ENCODE measurements around the gene CXorf58. TPM values are rescaled to one million over a fixed set of nuclear protein-coding genes. Genes with fewer than 3 reads are reported as not detected.

CXorf58 gene
- total and polyA plus RNA-seq, 9 of the 15 experiments (the other 6 are each of a cell fraction or from before 2014, with no cell fraction given) = 0.10 to 0.27 (median 0.16) TPM; not detected in 3

DNA sequence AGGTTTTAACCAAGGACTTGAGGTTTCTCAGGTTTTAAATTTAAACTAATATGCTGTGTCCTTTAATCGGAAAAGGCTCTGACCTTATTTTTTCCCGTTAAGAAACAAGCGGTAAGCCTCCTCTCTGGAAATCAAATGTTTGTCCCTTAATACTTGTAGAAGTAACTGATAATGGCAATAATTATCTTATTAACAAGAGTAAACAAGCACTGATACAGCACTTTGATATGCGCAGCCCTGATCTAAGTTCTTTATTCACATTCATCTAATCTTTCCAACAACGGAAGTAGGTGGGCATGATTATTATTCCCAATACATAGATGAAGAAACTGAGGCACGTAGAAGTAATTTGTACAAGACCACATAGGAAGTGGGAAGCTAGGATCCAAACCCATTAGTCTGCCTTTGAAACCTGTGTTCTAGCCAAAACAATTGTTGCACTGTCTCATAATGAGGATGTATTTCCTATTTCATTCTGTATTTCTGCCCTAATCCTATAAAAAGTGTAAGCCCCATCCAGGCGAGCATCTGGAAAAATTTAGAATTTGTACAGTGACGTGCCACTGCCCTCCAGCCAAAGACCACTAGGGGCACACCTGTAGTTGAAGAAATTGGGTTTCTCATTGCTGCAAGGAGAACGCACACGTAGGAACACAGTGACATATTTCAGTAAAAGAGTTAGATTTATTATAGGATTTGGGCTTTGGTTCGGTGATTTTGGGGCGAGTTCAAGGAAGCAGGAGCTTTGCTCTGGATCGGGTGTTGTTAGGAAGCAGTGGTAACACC, 606 bp downstream of the CXorf58 start (continued):
- TF ChIP-seq ELF1 (tag; IDR thresholded peaks at IDR 0.05) = peak; percentile 38; the same call in 1 of the 2 replicates
- TF ChIP-seq BCOR (IDR thresholded peaks at IDR 0.05) = peak; percentile 96
- TF ChIP-seq, protein P1, sequence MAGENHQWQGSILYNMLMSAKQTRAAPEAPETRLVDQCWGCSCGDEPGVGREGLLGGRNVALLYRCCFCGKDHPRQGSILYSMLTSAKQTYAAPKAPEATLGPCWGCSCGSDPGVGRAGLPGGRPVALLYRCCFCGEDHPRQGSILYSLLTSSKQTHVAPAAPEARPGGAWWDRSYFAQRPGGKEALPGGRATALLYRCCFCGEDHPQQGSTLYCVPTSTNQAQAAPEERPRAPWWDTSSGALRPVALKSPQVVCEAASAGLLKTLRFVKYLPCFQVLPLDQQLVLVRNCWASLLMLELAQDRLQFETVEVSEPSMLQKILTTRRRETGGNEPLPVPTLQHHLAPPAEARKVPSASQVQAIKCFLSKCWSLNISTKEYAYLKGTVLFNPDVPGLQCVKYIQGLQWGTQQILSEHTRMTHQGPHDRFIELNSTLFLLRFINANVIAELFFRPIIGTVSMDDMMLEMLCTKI (IDR thresholded peaks at IDR 0.05; ENCODE audit: partially characterized antibody) = no peak
- 0 out of 2 replicates have a peak, but pooled peaks have one; percentile 17 for TF ChIP-seq BACH1 (tag; IDR thresholded peaks at IDR 0.05)
- no peak for TF ChIP-seq OTX1 (CRISPR knock-in tag; IDR thresholded peaks at IDR 0.05)
- 0 out of 2 replicates have a peak, but pooled peaks have one; percentile 18 for TF ChIP-seq CHAMP1 (IDR thresholded peaks at IDR 0.05)
- TF ChIP-seq, protein P2, sequence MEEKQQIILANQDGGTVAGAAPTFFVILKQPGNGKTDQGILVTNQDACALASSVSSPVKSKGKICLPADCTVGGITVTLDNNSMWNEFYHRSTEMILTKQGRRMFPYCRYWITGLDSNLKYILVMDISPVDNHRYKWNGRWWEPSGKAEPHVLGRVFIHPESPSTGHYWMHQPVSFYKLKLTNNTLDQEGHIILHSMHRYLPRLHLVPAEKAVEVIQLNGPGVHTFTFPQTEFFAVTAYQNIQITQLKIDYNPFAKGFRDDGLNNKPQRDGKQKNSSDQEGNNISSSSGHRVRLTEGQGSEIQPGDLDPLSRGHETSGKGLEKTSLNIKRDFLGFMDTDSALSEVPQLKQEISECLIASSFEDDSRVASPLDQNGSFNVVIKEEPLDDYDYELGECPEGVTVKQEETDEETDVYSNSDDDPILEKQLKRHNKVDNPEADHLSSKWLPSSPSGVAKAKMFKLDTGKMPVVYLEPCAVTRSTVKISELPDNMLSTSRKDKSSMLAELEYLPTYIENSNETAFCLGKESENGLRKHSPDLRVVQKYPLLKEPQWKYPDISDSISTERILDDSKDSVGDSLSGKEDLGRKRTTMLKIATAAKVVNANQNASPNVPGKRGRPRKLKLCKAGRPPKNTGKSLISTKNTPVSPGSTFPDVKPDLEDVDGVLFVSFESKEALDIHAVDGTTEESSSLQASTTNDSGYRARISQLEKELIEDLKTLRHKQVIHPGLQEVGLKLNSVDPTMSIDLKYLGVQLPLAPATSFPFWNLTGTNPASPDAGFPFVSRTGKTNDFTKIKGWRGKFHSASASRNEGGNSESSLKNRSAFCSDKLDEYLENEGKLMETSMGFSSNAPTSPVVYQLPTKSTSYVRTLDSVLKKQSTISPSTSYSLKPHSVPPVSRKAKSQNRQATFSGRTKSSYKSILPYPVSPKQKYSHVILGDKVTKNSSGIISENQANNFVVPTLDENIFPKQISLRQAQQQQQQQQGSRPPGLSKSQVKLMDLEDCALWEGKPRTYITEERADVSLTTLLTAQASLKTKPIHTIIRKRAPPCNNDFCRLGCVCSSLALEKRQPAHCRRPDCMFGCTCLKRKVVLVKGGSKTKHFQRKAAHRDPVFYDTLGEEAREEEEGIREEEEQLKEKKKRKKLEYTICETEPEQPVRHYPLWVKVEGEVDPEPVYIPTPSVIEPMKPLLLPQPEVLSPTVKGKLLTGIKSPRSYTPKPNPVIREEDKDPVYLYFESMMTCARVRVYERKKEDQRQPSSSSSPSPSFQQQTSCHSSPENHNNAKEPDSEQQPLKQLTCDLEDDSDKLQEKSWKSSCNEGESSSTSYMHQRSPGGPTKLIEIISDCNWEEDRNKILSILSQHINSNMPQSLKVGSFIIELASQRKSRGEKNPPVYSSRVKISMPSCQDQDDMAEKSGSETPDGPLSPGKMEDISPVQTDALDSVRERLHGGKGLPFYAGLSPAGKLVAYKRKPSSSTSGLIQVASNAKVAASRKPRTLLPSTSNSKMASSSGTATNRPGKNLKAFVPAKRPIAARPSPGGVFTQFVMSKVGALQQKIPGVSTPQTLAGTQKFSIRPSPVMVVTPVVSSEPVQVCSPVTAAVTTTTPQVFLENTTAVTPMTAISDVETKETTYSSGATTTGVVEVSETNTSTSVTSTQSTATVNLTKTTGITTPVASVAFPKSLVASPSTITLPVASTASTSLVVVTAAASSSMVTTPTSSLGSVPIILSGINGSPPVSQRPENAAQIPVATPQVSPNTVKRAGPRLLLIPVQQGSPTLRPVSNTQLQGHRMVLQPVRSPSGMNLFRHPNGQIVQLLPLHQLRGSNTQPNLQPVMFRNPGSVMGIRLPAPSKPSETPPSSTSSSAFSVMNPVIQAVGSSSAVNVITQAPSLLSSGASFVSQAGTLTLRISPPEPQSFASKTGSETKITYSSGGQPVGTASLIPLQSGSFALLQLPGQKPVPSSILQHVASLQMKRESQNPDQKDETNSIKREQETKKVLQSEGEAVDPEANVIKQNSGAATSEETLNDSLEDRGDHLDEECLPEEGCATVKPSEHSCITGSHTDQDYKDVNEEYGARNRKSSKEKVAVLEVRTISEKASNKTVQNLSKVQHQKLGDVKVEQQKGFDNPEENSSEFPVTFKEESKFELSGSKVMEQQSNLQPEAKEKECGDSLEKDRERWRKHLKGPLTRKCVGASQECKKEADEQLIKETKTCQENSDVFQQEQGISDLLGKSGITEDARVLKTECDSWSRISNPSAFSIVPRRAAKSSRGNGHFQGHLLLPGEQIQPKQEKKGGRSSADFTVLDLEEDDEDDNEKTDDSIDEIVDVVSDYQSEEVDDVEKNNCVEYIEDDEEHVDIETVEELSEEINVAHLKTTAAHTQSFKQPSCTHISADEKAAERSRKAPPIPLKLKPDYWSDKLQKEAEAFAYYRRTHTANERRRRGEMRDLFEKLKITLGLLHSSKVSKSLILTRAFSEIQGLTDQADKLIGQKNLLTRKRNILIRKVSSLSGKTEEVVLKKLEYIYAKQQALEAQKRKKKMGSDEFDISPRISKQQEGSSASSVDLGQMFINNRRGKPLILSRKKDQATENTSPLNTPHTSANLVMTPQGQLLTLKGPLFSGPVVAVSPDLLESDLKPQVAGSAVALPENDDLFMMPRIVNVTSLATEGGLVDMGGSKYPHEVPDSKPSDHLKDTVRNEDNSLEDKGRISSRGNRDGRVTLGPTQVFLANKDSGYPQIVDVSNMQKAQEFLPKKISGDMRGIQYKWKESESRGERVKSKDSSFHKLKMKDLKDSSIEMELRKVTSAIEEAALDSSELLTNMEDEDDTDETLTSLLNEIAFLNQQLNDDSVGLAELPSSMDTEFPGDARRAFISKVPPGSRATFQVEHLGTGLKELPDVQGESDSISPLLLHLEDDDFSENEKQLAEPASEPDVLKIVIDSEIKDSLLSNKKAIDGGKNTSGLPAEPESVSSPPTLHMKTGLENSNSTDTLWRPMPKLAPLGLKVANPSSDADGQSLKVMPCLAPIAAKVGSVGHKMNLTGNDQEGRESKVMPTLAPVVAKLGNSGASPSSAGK (IDR thresholded peaks at IDR 0.05) = 0 out of 2 replicates have a peak, but pooled peaks have one; percentile 17
- 0 out of 4 replicates have a peak, but pooled peaks of 1 of the 2 experiments have one; percentile 18 for TF ChIP-seq RCOR1 (IDR thresholded peaks at IDR 0.05; ENCODE audit: borderline replicate concordance in 1 of 2, low read depth in 2 of 2, low read length in 2 of 2)
- peak; percentile 45; the same call in 1 of the 2 replicates for TF ChIP-seq GABPA (tag; conservative IDR thresholded peaks at IDR 0.05; ENCODE audit: low read depth)
